Measurements from ENCODE around the gene ESPNL. TPM values are rescaled to one million over a fixed set of nuclear protein-coding genes. Genes with fewer than 3 reads are reported as not detected.

ESPNL gene
- total and polyA plus RNA-seq, 9 of the 15 experiments (the other 6 are each of a cell fraction or from before 2014, with no cell fraction given), result 0.03 to 0.09 (median 0.05) TPM; not detected in 3

DNA sequence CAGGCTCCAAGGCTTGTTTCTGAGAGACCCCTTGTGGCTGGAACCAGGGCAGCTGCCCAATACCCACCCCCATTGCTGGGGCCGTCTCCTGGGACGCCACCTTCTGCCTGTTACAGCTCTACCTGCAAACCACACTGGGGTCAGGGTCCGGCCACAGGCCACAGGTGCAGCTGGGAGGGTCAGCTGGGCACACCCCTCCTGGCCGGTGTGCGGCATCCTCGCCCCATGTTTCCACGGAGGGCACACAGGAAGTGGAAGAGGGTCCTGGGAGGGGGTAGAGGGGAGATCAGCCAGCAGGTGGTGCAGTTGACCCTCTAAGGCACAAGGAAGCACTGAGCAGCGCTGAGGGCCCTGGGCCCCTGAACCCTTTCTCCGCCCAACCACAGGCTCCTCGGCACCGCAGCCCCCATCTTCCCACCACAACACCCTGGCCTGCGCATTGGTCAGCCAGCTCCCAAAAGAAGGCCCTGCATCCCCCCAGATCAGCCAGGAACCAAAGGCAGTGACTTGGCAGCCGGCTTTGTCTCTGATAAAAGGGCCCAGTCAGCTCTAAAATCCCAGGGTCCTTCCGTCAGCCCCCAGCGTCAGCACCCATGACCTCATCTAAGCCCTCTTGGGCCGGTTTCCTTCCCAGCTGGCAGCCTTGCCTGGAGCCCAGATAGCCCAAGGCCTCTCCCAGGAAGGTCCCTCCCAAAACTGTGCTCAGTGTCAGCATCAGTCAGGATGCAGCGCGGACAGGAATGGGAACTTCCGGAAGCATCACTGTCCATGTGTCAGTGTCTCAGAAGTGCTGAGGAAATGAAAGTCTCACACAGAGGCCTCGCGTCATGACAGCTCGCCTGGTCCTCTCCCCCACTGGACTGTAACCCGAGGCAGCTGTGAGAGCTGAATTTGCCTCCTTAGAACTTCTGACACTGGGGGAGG is 60.3 kb downstream of the ESPNL start (continued):
- TF ChIP-seq ZNF740 (CRISPR knock-in tag; IDR thresholded peaks at IDR 0.05), result no peak
- TF ChIP-seq ZNF740 (tag; IDR thresholded peaks at IDR 0.05), result no peak
- no peak for TF ChIP-seq TAF7 (tag; IDR thresholded peaks at IDR 0.05)
- no peak for TF ChIP-seq ZNF121 (CRISPR knock-in tag; conservative IDR thresholded peaks at IDR 0.05)
- no peak for TF ChIP-seq MTA2 (IDR thresholded peaks at IDR 0.05; ENCODE audit: low read depth)
- TF ChIP-seq POLR2G (IDR thresholded peaks at IDR 0.05; ENCODE audit: low read depth, low read length), result 0 out of 2 replicates have a peak, but pooled peaks have one; percentile 25
- TF ChIP-seq E2F6 (IDR thresholded peaks at IDR 0.05; ENCODE audit: borderline replicate concordance in 1 of 2, extremely low read depth in 1 of 2, insufficient read depth in 1 of 2, insufficient read length in 1 of 2, low read depth in 1 of 2, low read length in 1 of 2, poor library complexity in 1 of 2, severe bottlenecking in 1 of 2), result no peak
- TF ChIP-seq ZBTB8A (IDR thresholded peaks at IDR 0.05; ENCODE audit: partially characterized antibody), result no peak
- no peak for TF ChIP-seq ZNF12 (CRISPR knock-in tag; IDR thresholded peaks at IDR 0.05)
- no peak for TF ChIP-seq ESRRA (IDR thresholded peaks at IDR 0.05; ENCODE audit: borderline replicate concordance, low read depth)
- no peak for TF ChIP-seq IRF2 (CRISPR knock-in tag; IDR thresholded peaks at IDR 0.05)
- TF ChIP-seq STAT5B (CRISPR knock-in tag; IDR thresholded peaks at IDR 0.05), result no peak
- TF ChIP-seq SRSF7 (optimal IDR thresholded peaks at IDR 0.05; ENCODE audit: low read depth, low read length), result no peak
- TF ChIP-seq ZNF280A (IDR thresholded peaks at IDR 0.05; ENCODE audit: low read depth, partially characterized antibody), result no peak
- TF ChIP-seq SRSF1 (IDR thresholded peaks at IDR 0.05; ENCODE audit: low read depth, low read length), result no peak
- no peak for TF ChIP-seq TEAD1 (CRISPR knock-in tag; IDR thresholded peaks at IDR 0.05)
- TF ChIP-seq MAZ (CRISPR knock-in tag; conservative IDR thresholded peaks at IDR 0.05 in 1 of 2, IDR thresholded peaks at IDR 0.05 in 1 of 2), result peak in 1 of 2 experiments; percentile 35; a peak in 1 of 4 replicates
- TF ChIP-seq, protein P1, sequence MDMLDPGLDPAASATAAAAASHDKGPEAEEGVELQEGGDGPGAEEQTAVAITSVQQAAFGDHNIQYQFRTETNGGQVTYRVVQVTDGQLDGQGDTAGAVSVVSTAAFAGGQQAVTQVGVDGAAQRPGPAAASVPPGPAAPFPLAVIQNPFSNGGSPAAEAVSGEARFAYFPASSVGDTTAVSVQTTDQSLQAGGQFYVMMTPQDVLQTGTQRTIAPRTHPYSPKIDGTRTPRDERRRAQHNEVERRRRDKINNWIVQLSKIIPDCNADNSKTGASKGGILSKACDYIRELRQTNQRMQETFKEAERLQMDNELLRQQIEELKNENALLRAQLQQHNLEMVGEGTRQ (CRISPR knock-in tag; IDR thresholded peaks at IDR 0.05), result no peak
- TF ChIP-seq HIVEP1 (CRISPR knock-in tag; IDR thresholded peaks at IDR 0.05), result no peak
- TF ChIP-seq SMC3 (conservative IDR thresholded peaks at IDR 0.05; ENCODE audit: insufficient read depth, low read depth, low read length), result 0 out of 2 replicates have a peak, but pooled peaks have one; percentile 26
- no peak for TF ChIP-seq ZNF140 (CRISPR knock-in tag; IDR thresholded peaks at IDR 0.05)
- peak; percentile 40 to 65 for TF ChIP-seq RAD21 (CRISPR knock-in tag; conservative IDR thresholded peaks at IDR 0.05 in 1 of 2, IDR thresholded peaks at IDR 0.05 in 1 of 2)
